Pancreas (tissue), 10 donors: ENCODE results near the gene KDM7A. TPM values are rescaled to one million over a fixed set of nuclear protein-coding genes. Genes with fewer than 3 reads are reported as not detected.

Source experiments
- ATAC-seq, 4 donors: fragments of 200-7000 bp; cut with Tn5 transposase; one replicate each; pipeline versions ENCODE4 v1.8.0 to v1.9.1; 2020; ENCODE audit warnings: mild to moderate bottlenecking in 4 of 4, moderate library complexity in 4 of 4
- DNase-seq, 6 donors: peaks; one replicate each; pipeline ENCODE4 v3.0.0-alpha.2; 2020
- FAIRE-seq: peaks from 2 replicates; lab custom pipeline; 2012; peaks lifted over from hg19 to GRCh38; lab: Jason Lieb, UNC
- H3K27ac ChIP-seq, 4 donors: fragments of 200-600 bp; sonication (generic); 1 replicate in 3 of 4; 2 replicates in 1 of 4; pipeline versions ENCODE4 v1.5.0 to v1.8.0; 2020
- H3K27me3 ChIP-seq, 4 donors: fragments of 200-600 bp; one replicate each; pipeline ENCODE4 v1.8.0; 2021
- H3K36me3 ChIP-seq, 3 donors: fragments of 200-600 bp; sonication (generic) in 1 of 3; one replicate each; pipeline versions ENCODE4 v1.5.0 to v1.8.0; 2020 to 2021
- H3K4me1 ChIP-seq, 3 donors: fragments of 200-600 bp; one replicate each; pipeline ENCODE4 v1.8.0; 2021
- H3K4me3 ChIP-seq, 4 donors: fragments of 200-600 bp; sonication (generic) in 2 of 4; one replicate each; pipeline versions ENCODE4 v1.5.0 to v1.8.0; 2020 to 2021
- H3K9me3 ChIP-seq, 4 donors: fragments of 200-600 bp; one replicate each; pipeline ENCODE4 v1.8.0; 2021
- CTCF ChIP-seq, 4 donors: fragments of 200-600 bp; sonication (generic) in 3 of 4; IDR thresholded peaks; one replicate each; pipeline versions ENCODE4 v1.5.0 to v1.8.0; 2021; ENCODE audit warnings: antibody characterized with exemption in 4 of 4
- WGBS, 2 donors: extraction: QIAGEN DNeasy Blood & Tissue Kit; methylation state at CpG; one replicate each; pipeline ENCODE4 v1.1.7; 2013; 5-methylcytosine and 5-hydroxymethylcytosine counted together
- intact Hi-C, 3 donors: fragments of 100-400 bp; cut with DNase I; formaldehyde crosslinking; loops; one replicate each; pipeline versions ENCODE4 v1.11.1 to v1.14.2; 2022
- polyA plus RNA-seq, 2 donors: library from polyadenylated mRNA; stranded (reverse); fragments of 200-250 nt; gene quantifications; one replicate each; pipeline ENCODE4 v1.2.3, GENCODE V29; 2013
- total RNA-seq, 6 donors: library from RNA; stranded (reverse); fragmentation: NEBNext Ultra II Directional in 4 of 6; extraction: Animal tissue kit (Norgen Biotek cat#: 25700) in 4 of 6; gene quantifications; one replicate each; pipeline versions ENCODE4 v1.2.1 to v1.2.4, GENCODE V29; 2021 to 2023
- donor health status: healthy with polysubstance abuse.
- donor health status: DM: no; HTN: no; CAD: no; lungs with moderate emphysema.
- donor health status: DM: no; HTN: no; CAD: no.
- donor health status: control.
- donor health status: control.
- donor health status: Bipolar disorder and iron deficiency.
- donor health status: DM: yes; HTN: yes; CAD: no.
- donor health status: DM: no; HTN: no; CAD: no.
- donor health status: DM: no; HTN: no; CAD: no.
- donor health status: DM: yes; HTN: yes; CAD: no.

KDM7A gene, protein sequence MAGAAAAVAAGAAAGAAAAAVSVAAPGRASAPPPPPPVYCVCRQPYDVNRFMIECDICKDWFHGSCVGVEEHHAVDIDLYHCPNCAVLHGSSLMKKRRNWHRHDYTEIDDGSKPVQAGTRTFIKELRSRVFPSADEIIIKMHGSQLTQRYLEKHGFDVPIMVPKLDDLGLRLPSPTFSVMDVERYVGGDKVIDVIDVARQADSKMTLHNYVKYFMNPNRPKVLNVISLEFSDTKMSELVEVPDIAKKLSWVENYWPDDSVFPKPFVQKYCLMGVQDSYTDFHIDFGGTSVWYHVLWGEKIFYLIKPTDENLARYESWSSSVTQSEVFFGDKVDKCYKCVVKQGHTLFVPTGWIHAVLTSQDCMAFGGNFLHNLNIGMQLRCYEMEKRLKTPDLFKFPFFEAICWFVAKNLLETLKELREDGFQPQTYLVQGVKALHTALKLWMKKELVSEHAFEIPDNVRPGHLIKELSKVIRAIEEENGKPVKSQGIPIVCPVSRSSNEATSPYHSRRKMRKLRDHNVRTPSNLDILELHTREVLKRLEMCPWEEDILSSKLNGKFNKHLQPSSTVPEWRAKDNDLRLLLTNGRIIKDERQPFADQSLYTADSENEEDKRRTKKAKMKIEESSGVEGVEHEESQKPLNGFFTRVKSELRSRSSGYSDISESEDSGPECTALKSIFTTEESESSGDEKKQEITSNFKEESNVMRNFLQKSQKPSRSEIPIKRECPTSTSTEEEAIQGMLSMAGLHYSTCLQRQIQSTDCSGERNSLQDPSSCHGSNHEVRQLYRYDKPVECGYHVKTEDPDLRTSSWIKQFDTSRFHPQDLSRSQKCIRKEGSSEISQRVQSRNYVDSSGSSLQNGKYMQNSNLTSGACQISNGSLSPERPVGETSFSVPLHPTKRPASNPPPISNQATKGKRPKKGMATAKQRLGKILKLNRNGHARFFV
- 1 to 10 TPM; 5.2 to 8.5 (median 6.7) TPM for total RNA-seq
- 1 to 10 TPM; 3.3 to 4.5 TPM for polyA plus RNA-seq

DNA sequence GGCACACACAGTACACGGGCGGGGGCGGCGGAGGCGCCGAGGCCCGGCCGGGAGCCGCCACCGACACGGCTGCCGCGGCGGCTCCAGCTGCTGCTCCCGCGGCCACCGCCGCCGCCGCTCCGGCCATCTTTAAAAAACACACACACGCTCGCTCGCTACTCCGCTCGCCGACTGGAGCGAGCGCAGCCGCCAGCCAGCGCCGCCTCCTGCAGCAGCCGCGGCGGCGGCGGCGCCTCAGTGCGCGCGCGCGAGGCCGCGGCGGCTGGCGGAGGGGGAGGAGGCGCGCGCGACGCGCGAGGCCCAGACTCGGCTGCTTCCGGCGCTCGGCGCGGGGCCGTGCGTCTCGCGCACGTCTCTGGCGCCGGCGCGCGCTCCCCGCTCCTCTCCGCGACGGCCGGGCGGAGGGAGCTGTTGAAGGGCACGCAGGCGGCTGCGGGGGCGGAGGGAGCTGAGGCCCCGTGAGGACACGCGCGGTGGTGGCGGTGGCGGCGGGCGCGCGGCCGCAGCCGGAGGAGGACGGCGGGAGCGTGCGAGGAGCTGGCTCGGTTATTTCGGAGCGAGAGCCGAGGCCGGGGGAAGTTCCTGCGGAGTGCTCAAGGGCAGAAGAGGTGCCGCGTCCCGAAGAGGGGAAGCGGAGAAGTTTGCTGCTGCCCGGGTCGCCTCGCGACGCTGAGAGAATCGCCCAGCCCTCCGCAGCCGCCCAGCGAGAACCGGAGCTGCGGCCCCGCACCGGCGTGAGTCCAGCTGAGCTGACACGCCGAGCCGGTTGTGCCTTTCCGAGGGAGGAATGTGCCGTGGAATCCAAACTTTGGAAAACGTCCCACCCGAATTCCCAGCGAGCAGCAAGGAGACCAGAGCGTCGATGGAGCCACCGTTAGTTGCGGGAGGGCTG is at the start of gene KDM7A:
Gene KDM7A, minus strand, starts transcription at position 173 of the 892 bp plus-strand sequence. Its CDS starts 46 bp downstream, at position 127.
- Histone ChIP-seq H3K9me3 (no peaks in the 10 kb centered on the region), H3K36me3 (no peaks in the 10 kb centered on the region), H3K4me1 (peaks cover 0 to 19% (median 7%) of the 10 kb centered on the region in 3 donors), H3K27me3 (no peaks in the 10 kb centered on the region), H3K4me3 (peak within 1 kb of the TSS; percentile 54 to 95 (median 82)), H3K27ac (peak within 1 kb of the TSS; percentile 86 to 98 (median 94))
- ATAC-seq = peak; percentile 83 to 89 (median 85)
- intact Hi-C loops = no loop called here
- TF ChIP-seq CTCF (IDR thresholded peaks at IDR 0.05) = no peak
- DNase-seq = peak; percentile 89 to 95 (median 93)
- FAIRE-seq = no peak
- WGBS, 2 donors = 0% methylated on average over 66 to 132 of the region's 132 CpGs

GRCh38 chr7:140225562-140226249 is 48.9 kb upstream of the KDM7A start:
- Histone ChIP-seq H3K27ac (no peak overlapping the region), H3K9me3 (no peaks in the 10 kb centered on the region), H3K4me3 (no peak overlapping the region), H3K27me3 (no peaks in the 10 kb centered on the region), H3K36me3 (no peaks in the 10 kb centered on the region), H3K4me1 (no peaks in the 10 kb centered on the region)
- intact Hi-C loops = no loop called here
- TF ChIP-seq CTCF (IDR thresholded peaks at IDR 0.05) = no peak
- ATAC-seq (no peak), DNase-seq (no peak), FAIRE-seq (no peak)
- WGBS, 2 donors = 70 to 84% methylated on average over 5 of the region's 5 CpGs

GRCh38 chr7:140223515-140224221 is 46.9 kb upstream of the KDM7A start:
- ATAC-seq (no peak), FAIRE-seq (no peak), DNase-seq (no peak)
- Histone ChIP-seq H3K27me3 (no peaks in the 10 kb centered on the region), H3K36me3 (no peaks in the 10 kb centered on the region), H3K27ac (no peak overlapping the region), H3K4me3 (no peak overlapping the region), H3K9me3 (no peaks in the 10 kb centered on the region), H3K4me1 (no peaks in the 10 kb centered on the region)
- no peak for TF ChIP-seq CTCF (IDR thresholded peaks at IDR 0.05)
- WGBS, 2 donors = 76 to 85% methylated on average over 15 of the region's 15 CpGs
- intact Hi-C loops = no loop called here

DNA sequence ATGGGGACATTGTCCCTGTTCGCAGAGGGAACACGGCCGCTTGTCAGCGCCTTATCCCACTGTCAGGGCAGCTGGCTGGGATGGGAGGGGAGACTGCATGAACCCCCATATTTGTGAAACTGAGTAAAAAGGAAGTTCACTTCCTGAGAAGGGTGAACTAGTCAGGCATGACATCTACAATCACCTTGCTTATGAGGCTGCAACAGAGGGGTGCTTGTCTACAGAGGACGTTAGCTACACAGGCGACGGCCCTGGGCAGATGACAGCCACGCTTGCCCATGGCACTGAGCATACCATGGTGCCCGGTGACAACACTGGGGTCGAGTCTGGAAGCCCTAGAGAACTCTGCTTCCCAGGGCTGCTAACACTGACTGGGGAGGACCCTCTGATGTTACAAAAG is 46.0 kb upstream of the KDM7A start:
- Histone ChIP-seq H3K9me3 (no peaks in the 10 kb centered on the region), H3K27ac (no peak overlapping the region), H3K27me3 (no peaks in the 10 kb centered on the region), H3K4me1 (no peaks in the 10 kb centered on the region), H3K36me3 (no peaks in the 10 kb centered on the region), H3K4me3 (no peak overlapping the region)
- no peak for DNase-seq
- no peak for ATAC-seq
- no peak for TF ChIP-seq CTCF (IDR thresholded peaks at IDR 0.05)
- intact Hi-C loops = no loop called here
- 81 to 82% methylated on average over 10 of the region's 10 CpGs for WGBS, 2 donors
- no peak for FAIRE-seq
